ENCODE results near the gene CDH6. TPM values are rescaled to one million over a fixed set of nuclear protein-coding genes. Genes with fewer than 3 reads are reported as not detected.

The CDH6 gene
- total RNA-seq, 1 donor from 2014 or later, result 17.9 TPM

DNA sequence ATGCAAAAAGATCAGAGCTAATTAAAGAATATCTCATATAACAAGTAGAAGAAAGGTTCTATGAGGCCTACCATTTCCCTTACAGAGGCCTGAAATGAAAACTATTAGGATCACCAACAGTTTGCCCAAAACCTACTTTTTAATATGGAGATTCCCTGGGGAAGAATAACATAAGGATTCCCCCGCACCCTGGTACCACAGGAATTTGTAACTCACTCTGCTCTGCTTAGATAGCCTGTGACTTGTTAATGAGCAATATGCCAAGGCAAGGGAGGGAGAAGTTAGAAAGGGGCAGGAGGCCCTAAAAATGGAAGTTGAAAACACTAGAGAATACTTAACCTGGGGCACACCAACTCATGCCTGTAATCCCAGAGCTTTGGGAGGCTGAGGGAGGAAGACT lies 107.0 kb downstream of the CDH6 start:
- Histone ChIP-seq H3K4me3 (no peak overlapping the region), H4K20me1 (ENCODE audit: low read depth) (no peaks in the 10 kb centered on the region), H3K4me1 (no peaks in the 10 kb centered on the region), H3K9ac (no peak overlapping the region), H3K36me3 (peaks cover 4% of the 10 kb centered on the region), H3K4me2 (no peak overlapping the region), H3K27me3 (no peaks in the 10 kb centered on the region), H2AFZ (replicated peaks) (no peak overlapping the region), H3K27ac (no peak overlapping the region), H3F3A (ENCODE audit: low read depth) (no peaks in the 10 kb centered on the region), H3K9me3 (ENCODE audit: low read depth) (no peaks in the 10 kb centered on the region), H3K79me2 (ENCODE audit: low read depth) (no peaks in the 10 kb centered on the region)
- no peak overlapping the region for H3K27ac Mint-ChIP-seq
- H3K9me3 Mint-ChIP-seq, result no peaks in the 10 kb centered on the region
- no peak overlapping the region for H3K4me3 Mint-ChIP-seq
- H3K36me3 Mint-ChIP-seq, result peaks cover 39% of the 10 kb centered on the region
- no peaks in the 10 kb centered on the region for H3K4me1 Mint-ChIP-seq
- TF ChIP-seq CTCF (IDR thresholded peaks at IDR 0.05) (no peak), EZH2 (IDR thresholded peaks at IDR 0.05) (no peak), EZH2phosphoT487 (IDR thresholded peaks at IDR 0.05) (no peak)
- peaks cover 2% of the 10 kb centered on the region for H3K27me3 Mint-ChIP-seq (ENCODE audit: insufficient read depth, low read depth)
- DNase-seq (ENCODE audit: low spot score), result no peak

DNA sequence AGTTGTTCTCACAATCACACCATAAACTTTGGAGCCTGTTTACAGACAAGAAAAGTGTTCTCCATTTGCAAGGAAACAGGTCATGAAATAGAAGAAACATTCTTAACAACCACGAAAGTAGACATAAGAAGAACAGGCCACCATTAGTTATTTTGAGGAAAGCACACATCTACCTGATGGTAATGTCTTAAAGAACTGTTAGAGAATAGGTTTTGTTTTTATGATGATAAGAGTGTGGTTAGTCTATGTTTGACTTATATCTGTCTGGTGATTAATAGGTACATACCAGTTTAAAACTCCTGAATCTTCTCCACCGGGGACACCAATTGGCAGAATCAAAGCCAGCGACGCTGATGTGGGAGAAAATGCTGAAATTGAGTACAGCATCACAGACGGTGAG lies 108.3 kb downstream of the CDH6 start:
- H3K79me2 ChIP-seq (ENCODE audit: low read depth), result no peaks in the 10 kb centered on the region
- H3K9me3 ChIP-seq (ENCODE audit: low read depth), result no peaks in the 10 kb centered on the region
- Mint-ChIP-seq H3K4me1 (no peaks in the 10 kb centered on the region), H3K36me3 (peaks cover 36% of the 10 kb centered on the region), H3K27ac (no peak overlapping the region), H3K9me3 (no peaks in the 10 kb centered on the region), H3K4me3 (no peak overlapping the region), H3K27me3 (ENCODE audit: insufficient read depth, low read depth) (peaks cover 2% of the 10 kb centered on the region)
- DNase-seq (ENCODE audit: low spot score), result no peak
- H4K20me1 ChIP-seq (ENCODE audit: low read depth), result no peaks in the 10 kb centered on the region
- no peaks in the 10 kb centered on the region for H3K4me1 ChIP-seq
- no peak overlapping the region for H3K4me3 ChIP-seq
- no peak overlapping the region for H3K4me2 ChIP-seq
- TF ChIP-seq CTCF (IDR thresholded peaks at IDR 0.05) (no peak), EZH2phosphoT487 (IDR thresholded peaks at IDR 0.05) (no peak), EZH2 (IDR thresholded peaks at IDR 0.05) (no peak)
- H3K9ac ChIP-seq, result no peak overlapping the region
- H2AFZ ChIP-seq (replicated peaks), result no peak overlapping the region
- H3F3A ChIP-seq (ENCODE audit: low read depth), result no peaks in the 10 kb centered on the region
- H3K36me3 ChIP-seq, result peaks cover 4% of the 10 kb centered on the region
- no peak overlapping the region for H3K27ac ChIP-seq
- no peaks in the 10 kb centered on the region for H3K27me3 ChIP-seq

GRCh38 chr5:31303688-31304087 lies 110.2 kb downstream of the CDH6 start:
- TF ChIP-seq EZH2 (IDR thresholded peaks at IDR 0.05) (no peak), CTCF (IDR thresholded peaks at IDR 0.05) (no peak), EZH2phosphoT487 (IDR thresholded peaks at IDR 0.05) (no peak)
- Histone ChIP-seq H3K79me2 (ENCODE audit: low read depth) (no peaks in the 10 kb centered on the region), H4K20me1 (ENCODE audit: low read depth) (no peaks in the 10 kb centered on the region), H3K4me1 (no peaks in the 10 kb centered on the region), H3F3A (ENCODE audit: low read depth) (no peaks in the 10 kb centered on the region), H2AFZ (replicated peaks) (no peak overlapping the region), H3K9me3 (ENCODE audit: low read depth) (no peaks in the 10 kb centered on the region), H3K27ac (no peak overlapping the region), H3K9ac (no peak overlapping the region), H3K27me3 (no peaks in the 10 kb centered on the region), H3K4me2 (no peak overlapping the region), H3K36me3 (peaks cover 7% of the 10 kb centered on the region), H3K4me3 (no peak overlapping the region)
- peaks cover 33% of the 10 kb centered on the region for H3K36me3 Mint-ChIP-seq
- DNase-seq (ENCODE audit: low spot score), result no peak
- H3K27me3 Mint-ChIP-seq (ENCODE audit: insufficient read depth, low read depth), result peaks cover 2% of the 10 kb centered on the region
- H3K4me3 Mint-ChIP-seq, result no peak overlapping the region
- no peaks in the 10 kb centered on the region for H3K9me3 Mint-ChIP-seq
- no peak overlapping the region for H3K27ac Mint-ChIP-seq
- H3K4me1 Mint-ChIP-seq, result no peaks in the 10 kb centered on the region
